Activated CD4-positive, alpha-beta T cell treated with anti-CD3 and anti-CD28 coated beads, Interleukin-2, amount 10 ng/mL, durations not matched to agents 7 days and 5 days (primary cell): Measurements from ENCODE around the gene EIF5A2. TPM values are rescaled to one million over a fixed set of nuclear protein-coding genes. Genes with fewer than 3 reads are reported as not detected.

Experiments
- CTCF ChIA-PET: fragments of 350-600 bp; sonication (Branson Sonifier 250); formaldehyde crosslinking; loops from one replicate; lab custom pipeline; 2021; ENCODE audit warnings: antibody characterized with exemption; lab: Charles Lee
- POLR2A ChIA-PET: fragments of 350-600 bp; sonication (Branson Sonifier 250); formaldehyde crosslinking; loops from one replicate; lab custom pipeline; 2021; ENCODE audit warnings: antibody characterized with exemption; lab: Charles Lee
- DNase-seq: peaks from one replicate; pipeline ENCODE4 v3.0.0-alpha.2; 2020
- H3K27ac Mint-ChIP-seq: one replicate; pipeline ENCODE4 v1.8.0; 2021; ENCODE audit warnings: mild to moderate bottlenecking, moderate library complexity, mixed read lengths
- H3K27me3 Mint-ChIP-seq: one replicate; pipeline ENCODE4 v1.8.0; 2021; ENCODE audit warnings: mixed read lengths
- H3K36me3 Mint-ChIP-seq: one replicate; pipeline ENCODE4 v1.8.0; 2021; ENCODE audit warnings: low read depth, mixed read lengths
- H3K4me1 Mint-ChIP-seq: one replicate; pipeline ENCODE4 v1.8.0; 2021; ENCODE audit warnings: mixed read lengths
- H3K4me3 Mint-ChIP-seq: one replicate; pipeline ENCODE4 v1.8.0; 2021; ENCODE audit warnings: mild to moderate bottlenecking, moderate library complexity, mixed read lengths
- H3K9me3 Mint-ChIP-seq: one replicate; pipeline ENCODE4 v1.8.0; 2021; ENCODE audit warnings: mixed read lengths
- total RNA-seq, 2 experiments: library from RNA; stranded (reverse); gene quantifications; one replicate each; pipeline ENCODE4 v1.2.3, GENCODE V29; 2021

Gene EIF5A2
- total RNA-seq, 2 experiments from 2014 or later: 10.7 to 12.1 TPM

DNA sequence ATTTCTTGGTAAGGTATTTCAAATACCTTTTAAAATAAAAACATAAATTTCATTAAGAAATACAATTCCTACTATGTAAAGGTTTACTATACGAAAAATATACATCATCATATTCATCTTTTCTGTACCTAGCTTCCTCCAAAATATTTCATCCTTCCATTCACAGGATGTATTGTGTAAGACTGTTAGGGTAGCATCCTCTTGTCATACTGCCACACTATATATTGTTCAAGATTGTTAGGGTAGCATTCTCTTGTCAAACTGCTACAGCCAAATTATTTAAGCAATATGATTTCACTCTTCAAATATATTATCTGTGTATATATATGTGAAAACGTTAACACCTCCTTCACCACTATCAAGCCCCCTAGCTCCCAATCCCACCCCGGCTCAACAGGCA, 41.9 kb downstream of the EIF5A2 start:
- CTCF ChIA-PET: interaction anchor here (0.6 kb wide), 1 partner anchor 768 kb away, joined by 4 read pairs; no protein-coding TSS in a partner anchor
- DNase-seq: no peak
- Mint-ChIP-seq H3K36me3 (peaks cover 39% of the 10 kb centered on the region), H3K9me3 (no peaks in the 10 kb centered on the region), H3K27me3 (no peaks in the 10 kb centered on the region), H3K4me1 (peaks cover 27% of the 10 kb centered on the region), H3K27ac (no peak overlapping the region), H3K4me3 (no peak overlapping the region)
- POLR2A ChIA-PET: interaction anchor here (0.9 kb wide), 1 partner anchor 9 kb away, joined by 5 read pairs; no protein-coding TSS in a partner anchor

DNA sequence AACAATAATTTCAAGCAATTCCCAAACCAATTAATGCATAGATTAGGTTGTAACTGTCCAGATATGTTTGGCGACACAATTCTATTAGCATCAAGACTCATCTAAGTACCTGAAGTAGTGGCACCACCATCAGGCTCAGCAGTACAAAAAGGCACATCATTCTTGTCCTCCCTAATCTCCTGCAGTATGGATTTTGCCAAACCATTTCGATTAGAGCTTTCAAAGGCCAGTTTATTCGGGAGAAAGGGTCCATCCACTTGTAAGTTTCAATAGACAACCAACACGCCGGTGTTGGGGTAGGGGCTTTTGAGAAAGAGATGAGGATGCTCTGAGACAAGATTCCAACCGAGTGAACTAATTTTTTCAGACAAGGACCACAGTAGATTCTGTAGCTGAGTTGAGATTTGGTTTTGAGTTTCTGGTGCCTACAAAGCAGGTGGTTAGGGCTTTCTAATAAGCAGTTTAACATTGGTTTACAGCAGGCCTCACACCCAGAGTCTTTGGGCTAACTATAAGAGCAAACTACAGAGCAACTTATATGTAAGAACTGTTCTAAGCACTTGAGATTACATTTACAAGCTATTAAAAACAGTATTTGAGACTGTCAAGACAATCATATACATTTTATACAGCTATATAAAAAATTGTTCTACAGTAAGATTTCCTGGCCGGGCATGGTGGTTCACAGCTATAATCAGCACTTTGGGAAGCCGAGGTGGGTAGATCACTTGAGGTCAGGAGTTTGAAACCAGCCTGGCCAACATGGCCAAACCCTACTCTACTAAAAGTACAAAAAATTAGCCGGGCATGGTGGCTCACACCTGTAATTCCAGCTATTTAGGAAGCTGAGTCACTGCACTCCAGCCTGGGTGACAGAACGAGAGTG, 43.0 kb downstream of the EIF5A2 start:
- H3K27me3 Mint-ChIP-seq: no peaks in the 10 kb centered on the region
- H3K9me3 Mint-ChIP-seq: no peaks in the 10 kb centered on the region
- POLR2A ChIA-PET: interaction anchor here (0.6 kb wide), 1 partner anchor 700 kb away, joined by 3 read pairs; no protein-coding TSS in a partner anchor
- peaks cover 17% of the 10 kb centered on the region for H3K4me1 Mint-ChIP-seq
- H3K36me3 Mint-ChIP-seq: peaks cover 37% of the 10 kb centered on the region
- no peak for DNase-seq
- CTCF ChIA-PET: interaction anchor here (1.0 kb wide), 1 partner anchor 148 kb away, joined by 3 read pairs; no protein-coding TSS in a partner anchor
- no peak overlapping the region for H3K27ac Mint-ChIP-seq
- no peak overlapping the region for H3K4me3 Mint-ChIP-seq

DNA sequence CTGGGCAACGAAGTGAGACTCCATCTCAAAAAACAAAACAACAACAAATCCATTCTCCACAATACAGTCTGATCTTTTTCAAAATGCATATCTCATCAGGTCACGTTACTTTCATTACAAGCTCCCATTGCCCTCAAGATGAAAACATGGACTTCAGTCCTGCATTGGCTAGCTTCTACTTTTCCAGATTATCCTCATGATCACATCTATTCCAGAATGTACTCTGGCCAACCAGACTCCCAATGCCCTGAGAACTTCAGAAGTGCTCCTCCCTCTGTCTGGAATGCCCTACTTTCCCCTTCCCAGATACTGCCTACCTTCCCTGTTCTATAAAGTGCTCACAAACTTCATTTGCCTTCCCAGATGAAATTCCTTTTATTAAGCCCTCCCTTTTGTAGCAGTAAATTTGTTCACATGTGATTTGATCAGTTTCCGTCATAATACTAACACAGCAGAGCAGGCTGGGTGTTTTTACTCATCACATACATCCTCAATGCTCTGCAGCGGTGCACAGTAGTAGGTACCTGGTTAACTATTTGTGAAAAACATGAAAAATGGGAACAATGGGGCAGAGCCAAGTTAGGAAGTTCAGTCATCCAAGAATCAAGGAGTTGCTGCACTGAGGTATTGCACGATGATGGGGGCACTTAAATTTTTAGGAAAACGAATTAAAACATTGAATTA, 43.8 kb downstream of the EIF5A2 start:
- Mint-ChIP-seq H3K36me3 (peaks cover 34% of the 10 kb centered on the region), H3K9me3 (no peaks in the 10 kb centered on the region), H3K4me3 (no peak overlapping the region), H3K4me1 (peaks cover 13% of the 10 kb centered on the region), H3K27ac (no peak overlapping the region), H3K27me3 (no peaks in the 10 kb centered on the region)
- ChIA-PET CTCF (interaction anchor here (1.0 to 1.2 kb wide), 3 partner anchors 9 to 147 kb away, joined by 3 read pairs; no protein-coding TSS in a partner anchor), POLR2A (no interaction called here)
- no peak for DNase-seq

DNA sequence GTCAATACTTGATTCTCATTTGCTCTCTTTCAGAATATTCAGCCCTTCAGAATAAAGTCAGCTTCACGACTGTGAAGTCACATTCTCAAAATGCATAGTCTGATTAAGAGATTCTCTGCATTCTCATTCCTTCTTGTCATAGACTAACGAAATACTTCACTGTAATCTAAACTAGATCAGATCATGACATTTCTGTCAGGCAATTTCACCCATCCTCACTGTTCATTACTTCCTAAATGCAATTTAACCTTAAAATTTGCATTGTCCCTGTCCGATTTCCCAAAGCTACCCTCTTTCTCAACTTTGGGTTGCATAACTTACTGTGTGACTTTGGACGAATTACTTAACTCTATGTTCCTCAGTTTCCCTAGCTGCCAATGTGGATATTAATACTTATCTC, 44.6 kb downstream of the EIF5A2 start:
- DNase-seq: no peak
- H3K4me1 Mint-ChIP-seq: peaks cover 13% of the 10 kb centered on the region
- POLR2A ChIA-PET: no interaction called here
- H3K36me3 Mint-ChIP-seq: peaks cover 28% of the 10 kb centered on the region
- no peak overlapping the region for H3K4me3 Mint-ChIP-seq
- no peak overlapping the region for H3K27ac Mint-ChIP-seq
- CTCF ChIA-PET: interaction anchor here (1.0 to 1.2 kb wide), 2 partner anchors 9 to 11 kb away, joined by 3 read pairs; no protein-coding TSS in a partner anchor
- no peaks in the 10 kb centered on the region for H3K27me3 Mint-ChIP-seq
- H3K9me3 Mint-ChIP-seq: no peaks in the 10 kb centered on the region

DNA sequence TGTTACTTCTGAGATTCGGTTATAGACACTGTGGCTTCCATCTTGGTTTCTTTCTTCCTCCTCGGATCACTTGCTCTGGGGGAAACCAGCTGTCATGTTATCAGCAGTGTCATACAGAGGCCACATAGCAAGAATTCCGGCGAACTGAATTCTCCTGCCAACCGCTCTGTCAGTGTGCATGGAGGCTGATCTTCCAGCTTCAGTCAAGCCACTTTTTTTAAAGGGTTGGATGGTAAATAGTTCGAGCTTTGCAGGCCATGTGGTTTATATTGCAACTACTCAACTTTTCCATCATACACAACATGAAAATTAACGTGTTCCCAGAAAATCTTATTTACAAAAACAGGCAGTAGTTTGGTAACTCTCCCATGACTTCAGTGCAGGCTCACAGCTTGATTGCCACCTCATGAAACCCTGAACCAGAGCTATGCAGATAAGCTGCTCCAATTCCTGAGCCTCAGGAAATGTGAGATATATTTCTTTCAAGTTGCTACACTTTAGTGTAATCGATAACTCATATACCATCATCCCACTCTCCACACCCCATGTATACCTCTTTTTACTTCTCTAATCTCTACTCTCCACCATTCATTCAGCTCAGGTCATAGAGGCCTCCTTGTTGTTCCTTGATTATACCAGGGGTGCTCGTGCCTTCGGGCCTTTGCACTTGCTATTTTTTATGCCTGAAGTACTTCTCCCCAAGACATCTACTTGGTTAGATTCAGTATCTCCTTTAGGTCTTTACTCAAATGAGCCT, 45.6 kb downstream of the EIF5A2 start:
- Mint-ChIP-seq H3K27ac (no peak overlapping the region), H3K9me3 (no peaks in the 10 kb centered on the region), H3K4me3 (no peak overlapping the region), H3K27me3 (no peaks in the 10 kb centered on the region), H3K36me3 (peaks cover 26% of the 10 kb centered on the region), H3K4me1 (peaks cover 9% of the 10 kb centered on the region)
- DNase-seq: no peak
- POLR2A ChIA-PET: no interaction called here
- CTCF ChIA-PET: interaction anchor here (1.8 kb wide), 1 partner anchor 449 kb away, joined by 4 read pairs; no protein-coding TSS in a partner anchor

DNA sequence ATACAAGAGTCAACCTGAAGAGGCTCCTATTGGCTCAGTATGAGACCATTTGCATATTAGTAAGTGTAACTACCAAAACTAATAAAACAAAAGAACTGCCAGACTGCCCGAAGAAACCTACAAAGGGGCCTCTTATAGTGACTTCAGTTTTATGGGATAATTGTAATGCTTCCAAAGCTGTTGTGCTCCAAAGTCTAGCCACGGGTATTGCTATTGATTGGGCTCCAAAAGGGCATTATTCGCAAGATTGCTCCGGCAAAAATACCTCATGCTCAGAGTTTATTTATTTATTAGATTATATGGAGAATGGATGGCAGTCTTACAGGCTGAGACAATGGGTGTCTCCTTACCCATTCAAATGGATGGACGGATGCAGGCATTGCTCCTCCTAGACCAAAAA, 49.8 kb downstream of the EIF5A2 start:
- H3K36me3 Mint-ChIP-seq: no peaks in the 10 kb centered on the region
- H3K4me1 Mint-ChIP-seq: no peaks in the 10 kb centered on the region
- no peak overlapping the region for H3K27ac Mint-ChIP-seq
- ChIA-PET CTCF (no interaction called here), POLR2A (no interaction called here)
- DNase-seq: no peak
- H3K4me3 Mint-ChIP-seq: no peak overlapping the region
- no peaks in the 10 kb centered on the region for H3K9me3 Mint-ChIP-seq
- H3K27me3 Mint-ChIP-seq: no peaks in the 10 kb centered on the region

DNA sequence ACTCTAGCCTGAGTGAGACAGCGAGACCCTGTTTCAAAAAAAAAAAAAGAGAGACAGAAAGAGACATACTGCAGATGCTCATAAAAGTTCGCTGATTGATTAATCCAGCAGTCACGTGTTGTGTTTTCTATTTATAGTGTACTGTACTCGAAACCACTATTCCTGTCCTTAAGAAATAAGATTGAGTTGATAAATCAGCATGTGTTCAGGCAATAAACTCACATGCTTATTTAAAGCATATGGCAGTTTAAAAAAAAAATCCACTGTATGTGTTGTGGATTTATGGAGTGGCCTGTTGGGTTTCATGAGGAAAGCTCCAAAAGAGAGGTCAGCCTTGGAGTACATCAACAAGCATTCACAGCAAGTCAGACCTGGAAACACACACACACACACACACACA, 56.1 kb downstream of the EIF5A2 start:
- no peak for DNase-seq
- ChIA-PET POLR2A (no interaction called here), CTCF (interaction anchor here (1.2 kb wide), 1 partner anchor 12 kb away, joined by 3 read pairs; no protein-coding TSS in a partner anchor)
- Mint-ChIP-seq H3K27ac (no peak overlapping the region), H3K27me3 (peaks cover 16% of the 10 kb centered on the region), H3K4me3 (no peak overlapping the region), H3K36me3 (no peaks in the 10 kb centered on the region), H3K4me1 (no peaks in the 10 kb centered on the region), H3K9me3 (no peaks in the 10 kb centered on the region)

DNA sequence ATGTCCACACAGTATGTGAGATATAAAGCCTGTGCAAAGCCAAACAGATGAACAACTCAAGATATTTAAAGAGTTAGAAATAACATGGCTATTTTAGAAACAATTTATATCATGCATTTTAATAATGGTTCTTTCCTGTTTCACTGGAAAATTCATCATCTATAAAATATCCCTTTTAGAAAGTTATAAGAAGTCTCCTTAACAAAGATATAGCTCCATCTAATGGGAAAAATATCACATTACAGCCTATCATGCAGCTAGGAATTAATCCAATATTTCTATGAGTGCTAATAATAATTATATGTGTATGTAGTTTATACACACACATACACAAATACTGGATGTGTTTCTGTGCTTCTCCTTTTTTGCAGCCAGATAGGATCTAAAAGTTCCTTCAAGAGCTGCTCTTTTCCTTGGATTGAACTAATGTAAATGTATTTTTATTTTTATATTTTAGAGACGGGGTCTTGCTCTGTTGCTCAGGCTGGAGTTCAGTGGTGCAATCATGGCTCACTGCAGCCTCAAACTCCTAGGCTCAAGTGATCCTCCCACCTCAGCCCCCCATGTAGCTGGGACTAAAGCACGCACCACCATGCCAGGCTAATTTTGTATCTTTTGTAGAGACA, 60.0 kb downstream of the EIF5A2 start:
- no peaks in the 10 kb centered on the region for H3K36me3 Mint-ChIP-seq
- no peaks in the 10 kb centered on the region for H3K9me3 Mint-ChIP-seq
- ChIA-PET POLR2A (no interaction called here), CTCF (no interaction called here)
- H3K27me3 Mint-ChIP-seq: peaks cover 21% of the 10 kb centered on the region
- no peaks in the 10 kb centered on the region for H3K4me1 Mint-ChIP-seq
- H3K27ac Mint-ChIP-seq: no peak overlapping the region
- DNase-seq: no peak
- no peak overlapping the region for H3K4me3 Mint-ChIP-seq

DNA sequence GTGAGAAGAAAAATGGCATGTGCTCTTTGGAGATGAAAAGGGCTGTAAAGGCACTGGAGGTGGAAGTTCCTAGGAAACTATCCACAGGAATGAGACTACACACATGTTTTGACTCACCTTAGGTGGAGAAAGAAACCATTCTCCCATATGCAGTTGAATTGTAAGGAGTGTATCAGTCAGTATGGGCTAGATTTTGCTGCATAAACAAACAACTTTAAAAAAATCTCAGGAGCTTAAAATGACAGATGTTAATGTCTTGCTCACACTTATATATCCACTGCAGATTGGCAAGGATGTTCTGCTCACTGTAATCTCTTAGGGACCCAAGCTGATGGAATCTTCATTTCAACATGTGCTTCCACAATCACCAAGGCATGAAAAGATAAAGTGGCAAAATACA, 64.1 kb downstream of the EIF5A2 start:
- Mint-ChIP-seq H3K9me3 (no peaks in the 10 kb centered on the region), H3K4me1 (no peaks in the 10 kb centered on the region), H3K36me3 (no peaks in the 10 kb centered on the region), H3K27me3 (peaks cover 24% of the 10 kb centered on the region), H3K27ac (no peak overlapping the region), H3K4me3 (no peak overlapping the region)
- POLR2A ChIA-PET: no interaction called here
- DNase-seq: no peak
- CTCF ChIA-PET: no interaction called here

DNA sequence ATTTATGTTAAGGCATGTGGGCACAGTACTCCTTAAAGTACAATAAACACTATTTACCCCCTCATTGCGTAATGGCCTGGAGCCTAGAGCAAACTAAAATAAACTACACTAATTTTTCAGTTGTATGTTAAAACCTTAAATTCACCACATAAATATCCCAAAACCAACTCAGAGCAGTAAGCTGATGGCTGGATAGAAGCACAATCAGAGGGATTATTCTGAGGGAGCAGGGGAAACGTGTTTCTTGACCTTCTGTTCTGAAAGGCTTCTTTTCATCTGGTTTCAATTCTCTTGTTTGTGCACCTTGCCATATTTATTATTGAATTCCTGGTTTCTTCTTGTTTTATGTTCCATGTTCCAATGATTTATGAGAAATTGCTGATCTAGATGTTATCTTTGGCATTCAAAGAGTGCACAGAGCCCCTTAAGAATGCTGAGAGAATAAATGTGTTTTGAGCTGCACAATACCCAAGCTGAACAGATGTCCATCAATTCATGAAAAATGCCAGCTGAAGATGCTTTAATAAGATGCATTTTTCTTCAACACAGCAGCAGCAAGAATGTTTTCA, 68.1 kb downstream of the EIF5A2 start:
- CTCF ChIA-PET: no interaction called here
- DNase-seq: no peak
- POLR2A ChIA-PET: no interaction called here
- H3K27ac Mint-ChIP-seq: no peak overlapping the region
- no peaks in the 10 kb centered on the region for H3K36me3 Mint-ChIP-seq
- H3K9me3 Mint-ChIP-seq: no peaks in the 10 kb centered on the region
- H3K27me3 Mint-ChIP-seq: peaks cover 36% of the 10 kb centered on the region
- H3K4me1 Mint-ChIP-seq: no peaks in the 10 kb centered on the region
- no peak overlapping the region for H3K4me3 Mint-ChIP-seq

DNA sequence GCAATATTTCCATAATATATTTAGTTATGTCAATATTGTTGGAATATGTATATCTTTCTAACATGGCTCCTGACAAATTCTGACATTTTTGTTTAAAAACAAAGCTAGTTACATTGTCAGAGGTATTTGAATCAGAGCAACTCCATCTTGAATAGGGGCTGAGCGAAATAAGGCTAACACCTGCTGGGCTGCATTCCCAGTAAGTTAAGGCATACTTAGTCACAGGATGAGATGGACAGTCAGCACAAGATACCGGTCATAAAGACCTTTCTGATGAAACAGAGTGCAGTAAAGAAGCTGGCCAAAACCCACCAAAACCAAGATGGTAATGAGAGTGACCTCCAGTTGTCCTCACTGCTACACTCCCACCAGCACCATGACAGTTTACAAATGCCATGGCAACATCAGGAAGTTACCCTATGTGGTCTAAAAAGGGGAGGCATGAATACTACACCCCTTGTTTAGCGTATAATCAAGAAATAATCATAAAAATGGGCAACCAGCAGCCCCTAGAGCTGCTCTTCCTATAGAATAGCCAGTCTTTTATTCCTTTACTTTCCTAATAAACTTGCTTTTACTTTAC, 68.8 kb downstream of the EIF5A2 start:
- Mint-ChIP-seq H3K4me3 (no peak overlapping the region), H3K27me3 (peaks cover 42% of the 10 kb centered on the region), H3K36me3 (no peaks in the 10 kb centered on the region), H3K4me1 (no peaks in the 10 kb centered on the region), H3K9me3 (no peaks in the 10 kb centered on the region), H3K27ac (no peak overlapping the region)
- no peak for DNase-seq
- POLR2A ChIA-PET: no interaction called here
- CTCF ChIA-PET: interaction anchor here (1.4 kb wide), 1 partner anchor 10 kb away, joined by 3 read pairs; no protein-coding TSS in a partner anchor
